DOHH2 (cell line): ENCODE data around the gene CERS6.

ENCODE experiments used
- H3F3A ChIP-seq: fragments of 200-600 bp; sonication (generic), shearing (Covaris generic); 2 replicates; pipeline ENCODE4 v1.6.0; 2016; ENCODE audit warnings: antibody characterized with exemption, mild to moderate bottlenecking; ENCODE audit not compliant: control insufficient read depth, insufficient read depth
- H3K27ac ChIP-seq: fragments of 200-600 bp; sonication (generic); 2 replicates; pipeline ENCODE4 v1.5.1; 2014; ENCODE audit warnings: low read depth, mild to moderate bottlenecking, low read length, moderate library complexity
- H3K27me3 ChIP-seq: fragments of 200-600 bp; sonication (generic); 2 replicates; pipeline ENCODE4 v1.6.1; 2014; ENCODE audit warnings: mild to moderate bottlenecking, low read length, mixed read lengths; ENCODE audit not compliant: control insufficient read depth
- H3K36me3 ChIP-seq: fragments of 200-600 bp; sonication (generic); 2 replicates; pipeline ENCODE4 v1.6.1; 2014; ENCODE audit warnings: mild to moderate bottlenecking, low read length, moderate library complexity, mixed read lengths; ENCODE audit not compliant: control insufficient read depth
- H3K4me1 ChIP-seq: fragments of 200-600 bp; sonication (generic); 2 replicates; pipeline ENCODE4 v1.6.1; 2014; ENCODE audit warnings: mild to moderate bottlenecking, low read length, mixed read lengths; ENCODE audit not compliant: control insufficient read depth
- H3K4me2 ChIP-seq: fragments of 200-600 bp; sonication (generic); 2 replicates; pipeline ENCODE4 v1.6.0; 2014; ENCODE audit warnings: mild to moderate bottlenecking, low read length, moderate library complexity
- H3K4me3 ChIP-seq: fragments of 200-600 bp; sonication (generic); 2 replicates; pipeline ENCODE4 v1.5.1; 2014; ENCODE audit warnings: mild to moderate bottlenecking, low read length, mixed read lengths
- H3K79me2 ChIP-seq: fragments of 200-600 bp; sonication (generic); 2 replicates; pipeline ENCODE4 v1.6.1; 2014; ENCODE audit warnings: mild to moderate bottlenecking, low read length, mixed read lengths; ENCODE audit not compliant: control insufficient read depth
- H3K9me2 ChIP-seq: fragments of 200-600 bp; sonication (generic); replicated peaks from 2 replicates; pipeline ENCODE4 v1.6.1; 2014; ENCODE audit warnings: mild to moderate bottlenecking, low read length, mixed read lengths; ENCODE audit not compliant: control insufficient read depth
- H3K9me3 ChIP-seq: fragments of 200-600 bp; sonication (generic); 2 replicates; pipeline ENCODE4 v1.6.1; 2014; ENCODE audit warnings: antibody characterized with exemption, low read length, mixed read lengths; ENCODE audit not compliant: control insufficient read depth, insufficient read depth
- H4K20me1 ChIP-seq: fragments of 200-600 bp; sonication (generic); 2 replicates; pipeline ENCODE4 v1.6.0; 2014; ENCODE audit warnings: low read depth, mild to moderate bottlenecking, antibody characterized with exemption, low read length, moderate library complexity; ENCODE audit not compliant: control insufficient read depth, insufficient read depth
- CTCF ChIP-seq: fragments of 200-600 bp; sonication (generic); IDR thresholded peaks from one replicate; pipeline ENCODE4 v1.5.1; 2014; ENCODE audit warnings: antibody characterized with exemption, mild to moderate bottlenecking, low read depth, low read length; ENCODE audit not compliant: poor library complexity, severe bottlenecking
- EZH2phosphoT487 ChIP-seq: fragments of 200-600 bp; sonication (generic); IDR thresholded peaks from 2 replicates; pipeline ENCODE4 v1.6.1; 2017; ENCODE audit warnings: borderline replicate concordance, mild to moderate bottlenecking, antibody characterized with exemption, low read length, moderate library complexity, mixed read lengths

CERS6 gene

GRCh38 chr2:168456521-168457189 lies 583 bp downstream of the CERS6 start:
- no peaks in the 10 kb centered on the region for H3K79me2 ChIP-seq
- H3K4me3 ChIP-seq: no peak overlapping the region
- no peaks in the 10 kb centered on the region for H3K4me1 ChIP-seq
- H4K20me1 ChIP-seq: no peaks in the 10 kb centered on the region
- H3K27me3 ChIP-seq: no peaks in the 10 kb centered on the region
- H3K9me2 ChIP-seq: no peaks in the 10 kb centered on the region
- no peak overlapping the region for H3K27ac ChIP-seq
- H3K4me2 ChIP-seq: no peak overlapping the region
- no peaks in the 10 kb centered on the region; the same call in 1 of the 2 replicates for H3K9me3 ChIP-seq
- TF ChIP-seq EZH2phosphoT487 (no peak), CTCF (no peak)
- H3K36me3 ChIP-seq: no peaks in the 10 kb centered on the region
- H3F3A ChIP-seq: no peaks in the 10 kb centered on the region

- no peaks in the 10 kb centered on the region for H3K9me2 ChIP-seq
- H3K9me3 ChIP-seq: no peaks in the 10 kb centered on the region; the same call in 1 of the 2 replicates
- H3K4me1 ChIP-seq: no peaks in the 10 kb centered on the region
- no peaks in the 10 kb centered on the region for H3K36me3 ChIP-seq
- no peaks in the 10 kb centered on the region for H3K79me2 ChIP-seq
- no peak overlapping the region for H3K4me2 ChIP-seq
- no peak overlapping the region for H3K4me3 ChIP-seq
- H3K27ac ChIP-seq: no peak overlapping the region
- TF ChIP-seq EZH2phosphoT487 (no peak), CTCF (no peak)
- H3F3A ChIP-seq: no peaks in the 10 kb centered on the region
- no peaks in the 10 kb centered on the region for H3K27me3 ChIP-seq
- no peaks in the 10 kb centered on the region for H4K20me1 ChIP-seq
Measured at GRCh38 chr2:168457190-168457895, 1.3 kb downstream of the CERS6 start.

- H3K4me3 ChIP-seq: no peak overlapping the region
- TF ChIP-seq EZH2phosphoT487: no peak
- TF ChIP-seq CTCF: no peak
- H3K79me2 ChIP-seq: no peaks in the 10 kb centered on the region
- no peaks in the 10 kb centered on the region for H3F3A ChIP-seq
- H3K4me2 ChIP-seq: no peak overlapping the region
- H3K27me3 ChIP-seq: no peaks in the 10 kb centered on the region
- H3K4me1 ChIP-seq: no peaks in the 10 kb centered on the region
- no peaks in the 10 kb centered on the region for H3K9me2 ChIP-seq
- no peaks in the 10 kb centered on the region for H4K20me1 ChIP-seq
- H3K9me3 ChIP-seq: no peaks in the 10 kb centered on the region; the same call in 1 of the 2 replicates
- H3K27ac ChIP-seq: no peak overlapping the region
- H3K36me3 ChIP-seq: no peaks in the 10 kb centered on the region
Measured at GRCh38 chr2:168458139-168458538, 2.1 kb downstream of the CERS6 start.
